Osteoblast (primary cell): ENCODE data around the gene PLIN5. TPM values are rescaled to one million over a fixed set of nuclear protein-coding genes. Genes with fewer than 3 reads are reported as not detected.

Experiments used
- DNase-seq: peaks from one replicate; pipeline ENCODE4 v3.0.0; 2011; ENCODE audit warnings: low spot score, mixed read lengths; ENCODE audit not compliant: insufficient read length; ENCODE audit errors: missing footprints
- H2AFZ ChIP-seq: 2 replicates; pipeline ENCODE4 v1.6.0; 2011; ENCODE audit warnings: mild to moderate bottlenecking, low read length
- H3K27ac ChIP-seq: 2 replicates; pipeline ENCODE4 v1.5.1; 2011; ENCODE audit warnings: mild to moderate bottlenecking, low read depth, low read length, moderate library complexity
- H3K27me3 ChIP-seq: 2 replicates; pipeline ENCODE4 v1.6.0; 2012; ENCODE audit warnings: mild to moderate bottlenecking, control low read depth, inconsistent platforms, low read length, moderate library complexity; ENCODE audit not compliant: insufficient read depth
- H3K36me3 ChIP-seq: 2 replicates; pipeline ENCODE4 v1.5.1; 2011; ENCODE audit warnings: mild to moderate bottlenecking, low read length, control low read depth, moderate library complexity; ENCODE audit not compliant: insufficient read depth
- H3K4me1 ChIP-seq: 2 replicates; pipeline ENCODE4 v1.5.1; 2011; ENCODE audit warnings: mild to moderate bottlenecking, low read length, control low read depth, moderate library complexity; ENCODE audit not compliant: insufficient read depth
- H3K4me2 ChIP-seq: 2 replicates; pipeline ENCODE4 v1.6.0; 2011; ENCODE audit warnings: mild to moderate bottlenecking, low read length; ENCODE audit not compliant: insufficient read depth
- H3K4me3 ChIP-seq: fragments of 200-600 bp; sonication (generic); 3 replicates; pipeline ENCODE4 v1.5.1; 2012; ENCODE audit warnings: mild to moderate bottlenecking, low read length, inconsistent platforms; ENCODE audit not compliant: insufficient read depth
- H3K79me2 ChIP-seq: 2 replicates; pipeline ENCODE4 v1.6.0; 2012; ENCODE audit warnings: mild to moderate bottlenecking, low read length, control low read depth, inconsistent platforms; ENCODE audit not compliant: insufficient read depth
- H3K9me3 ChIP-seq: 2 replicates; pipeline ENCODE4 v1.5.1; 2011; ENCODE audit warnings: low read depth, low read length, control low read depth
- H4K20me1 ChIP-seq: 2 replicates; pipeline ENCODE4 v1.6.0; 2012; ENCODE audit warnings: mild to moderate bottlenecking, low read length, control low read depth; ENCODE audit not compliant: insufficient read depth
- CTCF ChIP-seq: IDR thresholded peaks from 2 replicates; pipeline ENCODE4 v1.5.1; 2011; ENCODE audit warnings: mild to moderate bottlenecking, low read depth, low read length, moderate library complexity; ENCODE audit errors: extremely low read depth
- total RNA-seq: library from RNA; depleted of rRNA; stranded (reverse); fragments of >200 nt; gene quantifications from 2 replicates; pipeline ENCODE4 v1.2.3, GENCODE V29; 2012

The PLIN5 gene
- total RNA-seq, 1 donor: 0.36 TPM

- DNase-seq: no peak
- Histone ChIP-seq H3K4me1 (no peaks in the 10 kb centered on the region), H3K9me3 (peaks cover 3% of the 10 kb centered on the region), H3K27ac (no peak overlapping the region), H3K79me2 (no peaks in the 10 kb centered on the region), H3K4me2 (no peak overlapping the region), H3K4me3 (no peak overlapping the region), H4K20me1 (no peaks in the 10 kb centered on the region), H2AFZ (no peak overlapping the region), H3K36me3 (no peaks in the 10 kb centered on the region), H3K27me3 (peaks cover 18% of the 10 kb centered on the region)
- no peak for TF ChIP-seq CTCF
Measured at GRCh38 chr19:4537953-4538600, 3.1 kb upstream of the PLIN5 start.

- no peaks in the 10 kb centered on the region for H4K20me1 ChIP-seq
- no peaks in the 10 kb centered on the region for H3K36me3 ChIP-seq
- H3K27ac ChIP-seq: no peak overlapping the region
- H3K4me1 ChIP-seq: no peaks in the 10 kb centered on the region
- H3K4me2 ChIP-seq: no peak overlapping the region
- no peak overlapping the region for H2AFZ ChIP-seq
- TF ChIP-seq CTCF: no peak
- no peaks in the 10 kb centered on the region for H3K79me2 ChIP-seq
- DNase-seq: no peak
- H3K9me3 ChIP-seq: peaks cover 3% of the 10 kb centered on the region
- no peak overlapping the region for H3K4me3 ChIP-seq
- H3K27me3 ChIP-seq: peaks cover 18% of the 10 kb centered on the region
Measured at GRCh38 chr19:4536798-4537197, 1.8 kb upstream of the PLIN5 start.

GRCh38 chr19:4533835-4534424 lies 1.1 kb downstream of the PLIN5 start:
- Histone ChIP-seq H3K4me2 (no peak overlapping the region), H3K79me2 (no peaks in the 10 kb centered on the region), H3K4me3 (no peak overlapping the region), H3K27ac (no peak overlapping the region), H3K36me3 (no peaks in the 10 kb centered on the region), H2AFZ (no peak overlapping the region), H3K9me3 (no peaks in the 10 kb centered on the region), H4K20me1 (no peaks in the 10 kb centered on the region), H3K4me1 (no peaks in the 10 kb centered on the region), H3K27me3 (peaks cover 14% of the 10 kb centered on the region)
- no peak for DNase-seq
- TF ChIP-seq CTCF: no peak

GRCh38 chr19:4533334-4533733 lies 1.7 kb downstream of the PLIN5 start:
- Histone ChIP-seq H3K79me2 (no peaks in the 10 kb centered on the region), H3K27me3 (peaks cover 14% of the 10 kb centered on the region), H3K27ac (no peak overlapping the region), H2AFZ (no peak overlapping the region), H3K36me3 (no peaks in the 10 kb centered on the region), H3K4me1 (no peaks in the 10 kb centered on the region), H3K9me3 (no peaks in the 10 kb centered on the region), H3K4me2 (no peak overlapping the region), H3K4me3 (no peak overlapping the region), H4K20me1 (no peaks in the 10 kb centered on the region)
- no peak for DNase-seq
- TF ChIP-seq CTCF: no peak
